Karpas-422 (cell line): Measurements from ENCODE around the gene PABPC3. TPM values are rescaled to one million over a fixed set of nuclear protein-coding genes. Genes with fewer than 3 reads are reported as not detected.

Experiments used
- DNase-seq: peaks from one replicate; pipeline ENCODE4 v3.0.0-alpha.2; 2015
- H2AFZ ChIP-seq: fragments of 200-600 bp; sonication (generic); 2 replicates; pipeline ENCODE4 v1.6.1; 2014; ENCODE audit warnings: antibody characterized with exemption, low read length, mixed read lengths
- H3K27ac ChIP-seq: fragments of 200-600 bp; sonication (generic); 2 replicates; pipeline ENCODE4 v1.5.1; 2014; ENCODE audit warnings: mild to moderate bottlenecking, low read length, moderate library complexity
- H3K27me3 ChIP-seq: fragments of 200-600 bp; sonication (generic); 2 replicates; pipeline ENCODE4 v1.6.1; 2014; ENCODE audit warnings: low read length, mixed read lengths
- H3K36me3 ChIP-seq: fragments of 200-600 bp; sonication (generic); 2 replicates; pipeline ENCODE4 v1.6.1; 2014; ENCODE audit warnings: low read length, mixed read lengths; ENCODE audit not compliant: insufficient read depth
- H3K4me1 ChIP-seq: fragments of 200-600 bp; sonication (generic); 2 replicates; pipeline ENCODE4 v1.6.1; 2014; ENCODE audit warnings: mild to moderate bottlenecking, low read length, mixed read lengths
- H3K4me2 ChIP-seq: fragments of 200-600 bp; sonication (generic); 2 replicates; pipeline ENCODE4 v1.6.1; 2014; ENCODE audit warnings: low read length, low read depth, mild to moderate bottlenecking; ENCODE audit not compliant: poor library complexity, severe bottlenecking
- H3K4me3 ChIP-seq: fragments of 200-600 bp; sonication (generic); 2 replicates; pipeline ENCODE4 v1.5.1; 2014; ENCODE audit warnings: mild to moderate bottlenecking, antibody characterized with exemption, low read length, mixed read lengths
- H3K79me2 ChIP-seq: fragments of 200-600 bp; sonication (generic); 2 replicates; pipeline ENCODE4 v1.6.1; 2014; ENCODE audit warnings: mild to moderate bottlenecking, low read length, mixed read lengths
- H3K9ac ChIP-seq: fragments of 200-600 bp; sonication (generic); 2 replicates; pipeline ENCODE4 v1.6.0; 2014; ENCODE audit warnings: low read length
- H3K9me2 ChIP-seq: fragments of 200-600 bp; sonication (generic), shearing (Covaris generic); replicated peaks from 2 replicates; pipeline ENCODE4 v1.6.0; 2014; ENCODE audit warnings: mild to moderate bottlenecking, low read length, moderate library complexity; ENCODE audit not compliant: insufficient read depth
- H3K9me3 ChIP-seq: fragments of 300-700, 200-600 bp; sonication (generic); 2 replicates; pipeline ENCODE4 v1.6.1; 2014; ENCODE audit warnings: low read length, mixed read lengths
- H4K20me1 ChIP-seq: fragments of 200-600 bp; sonication (generic); 2 replicates; pipeline ENCODE4 v1.6.1; 2014; ENCODE audit warnings: mild to moderate bottlenecking, antibody characterized with exemption, low read length, low read depth; ENCODE audit not compliant: insufficient read depth
- small RNA-seq: library from RNA; depleted of rRNA; stranded (forward); fragments of <200 nt; gene quantifications from one replicate; pipeline ENCODE3, GENCODE V24; 2014
- total RNA-seq: library from RNA; depleted of rRNA; stranded (reverse); fragments of >200 nt; shearing (Covaris generic); gene quantifications from 2 replicates; pipeline ENCODE4 v1.2.3, GENCODE V29; 2014; ENCODE audit warnings: low replicate concordance; rRNA removed

PABPC3 gene
- total RNA-seq, 1 experiment from 2014 or later, result 0.37 TPM

DNA sequence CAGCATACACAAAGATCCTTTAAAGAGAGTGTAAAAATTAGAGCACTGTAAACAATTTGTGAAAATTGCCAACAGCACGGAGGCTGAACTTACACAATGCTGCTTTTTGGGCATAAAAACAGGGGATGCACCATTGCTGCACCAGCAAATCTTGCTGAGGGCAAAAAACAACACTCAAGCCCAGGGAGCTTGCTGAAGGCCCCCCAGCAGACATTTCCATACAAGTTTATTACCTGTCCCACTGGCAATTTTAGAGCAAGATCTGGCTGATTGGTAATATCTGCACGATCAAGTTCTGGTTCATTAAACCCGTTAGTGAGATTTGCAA, 41.8 kb downstream of the PABPC3 start:
- no peak for DNase-seq
- H3K9ac ChIP-seq, result no peak overlapping the region
- H2AFZ ChIP-seq, result no peak overlapping the region
- no peaks in the 10 kb centered on the region for H3K27me3 ChIP-seq
- H3K4me1 ChIP-seq, result no peaks in the 10 kb centered on the region
- H3K4me3 ChIP-seq, result no peak overlapping the region
- no peak overlapping the region for H3K27ac ChIP-seq
- no peaks in the 10 kb centered on the region for H4K20me1 ChIP-seq
- H3K4me2 ChIP-seq, result no peak overlapping the region
- no peaks in the 10 kb centered on the region for H3K79me2 ChIP-seq
- no peaks in the 10 kb centered on the region for H3K36me3 ChIP-seq
- no peaks in the 10 kb centered on the region for H3K9me2 ChIP-seq
- no peaks in the 10 kb centered on the region for H3K9me3 ChIP-seq

DNA sequence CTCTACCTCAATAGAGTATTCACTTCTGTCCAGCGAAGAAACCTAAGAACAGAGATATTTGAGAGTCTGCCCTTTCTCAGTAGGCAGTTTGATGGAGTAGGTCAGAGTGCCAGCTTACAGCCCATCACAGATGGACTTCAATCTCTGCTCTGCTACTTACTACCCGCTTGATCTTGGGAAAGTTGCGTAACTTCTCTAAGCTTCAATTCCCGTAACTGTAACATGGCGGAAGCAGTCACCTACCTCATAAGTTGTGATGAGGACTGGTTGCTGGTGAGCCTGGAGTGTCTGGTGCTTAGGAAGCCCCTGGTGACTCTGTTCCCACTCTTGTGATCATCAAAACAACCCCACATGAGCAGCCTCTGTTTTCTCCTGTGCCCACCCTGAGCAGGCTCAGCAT, 45.1 kb downstream of the PABPC3 start:
- Histone ChIP-seq H3K9me2 (no peaks in the 10 kb centered on the region), H2AFZ (no peak overlapping the region), H3K4me2 (no peak overlapping the region), H3K4me3 (no peak overlapping the region), H3K9me3 (no peaks in the 10 kb centered on the region), H3K79me2 (no peaks in the 10 kb centered on the region), H3K9ac (no peak overlapping the region), H3K4me1 (peaks cover 5% of the 10 kb centered on the region), H3K36me3 (no peaks in the 10 kb centered on the region), H4K20me1 (no peaks in the 10 kb centered on the region), H3K27ac (no peak overlapping the region), H3K27me3 (no peaks in the 10 kb centered on the region)
- DNase-seq, result no peak

DNA sequence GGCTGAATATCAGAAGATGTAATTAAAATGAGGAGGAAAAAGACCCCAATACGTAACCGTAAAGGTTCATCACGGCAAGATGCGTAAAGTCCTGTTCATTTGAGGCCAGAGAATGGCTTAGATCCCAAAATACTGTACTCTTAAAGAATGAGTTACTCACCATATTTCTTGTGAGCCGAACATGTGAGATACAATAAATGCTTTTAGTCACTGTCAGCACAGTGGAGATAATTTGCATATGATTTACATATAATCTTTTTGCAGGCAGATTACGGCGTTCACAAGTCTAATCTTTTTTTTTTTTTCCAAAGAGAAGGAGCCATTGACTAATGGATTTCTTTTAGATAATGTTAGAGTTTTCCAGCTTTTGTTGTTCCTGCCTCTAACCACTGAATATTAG, 47.8 kb downstream of the PABPC3 start:
- H3K27ac ChIP-seq, result no peak overlapping the region
- H3K4me1 ChIP-seq, result peaks cover 5% of the 10 kb centered on the region
- no peak overlapping the region for H3K4me2 ChIP-seq
- H3K4me3 ChIP-seq, result no peak overlapping the region
- no peaks in the 10 kb centered on the region for H3K79me2 ChIP-seq
- DNase-seq, result no peak
- no peak overlapping the region for H2AFZ ChIP-seq
- no peaks in the 10 kb centered on the region for H3K9me2 ChIP-seq
- no peaks in the 10 kb centered on the region for H3K36me3 ChIP-seq
- H3K27me3 ChIP-seq, result no peaks in the 10 kb centered on the region
- no peaks in the 10 kb centered on the region for H3K9me3 ChIP-seq
- H3K9ac ChIP-seq, result no peak overlapping the region
- no peaks in the 10 kb centered on the region for H4K20me1 ChIP-seq

DNA sequence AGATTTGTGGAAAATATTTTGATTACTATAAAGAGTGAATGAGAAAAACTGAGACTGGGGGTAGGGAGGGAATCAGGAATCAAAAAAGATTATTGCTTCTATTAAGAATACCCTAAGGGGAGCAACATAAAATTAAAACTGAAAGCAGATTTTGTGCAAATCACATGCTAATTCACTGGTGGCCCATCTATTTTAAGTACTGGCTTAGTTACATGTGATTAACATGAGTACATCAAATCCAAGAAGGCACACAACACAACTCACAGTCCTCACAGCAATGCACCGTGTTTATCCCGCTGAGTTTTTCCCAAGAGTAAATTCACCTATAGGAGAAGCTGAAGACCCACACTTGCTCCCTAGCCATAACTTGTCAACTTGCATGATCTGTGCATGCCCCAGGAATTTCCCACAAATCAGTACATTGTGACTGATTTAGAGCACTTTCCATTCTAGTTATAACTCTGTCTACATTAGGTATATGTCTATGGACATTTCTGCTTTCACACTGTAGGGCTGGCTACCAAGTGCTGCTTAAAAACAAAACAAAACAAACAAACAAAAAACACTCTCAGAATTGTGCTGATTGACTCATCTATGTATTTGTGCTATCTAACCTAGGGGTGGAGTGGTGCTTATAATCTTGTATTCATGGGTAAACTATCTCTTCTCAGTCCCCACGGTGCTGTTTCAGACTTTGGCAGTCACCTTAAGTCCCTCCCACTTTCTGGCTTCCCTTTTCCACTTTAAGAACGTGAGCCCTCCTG, 51.9 kb downstream of the PABPC3 start:
- Histone ChIP-seq H3K36me3 (no peaks in the 10 kb centered on the region), H3K4me2 (no peak overlapping the region), H3K9me3 (no peaks in the 10 kb centered on the region), H3K27me3 (no peaks in the 10 kb centered on the region), H3K9ac (no peak overlapping the region), H3K4me1 (peaks cover 5% of the 10 kb centered on the region), H3K27ac (no peak overlapping the region), H3K79me2 (no peaks in the 10 kb centered on the region), H3K4me3 (no peak overlapping the region), H2AFZ (no peak overlapping the region), H3K9me2 (no peaks in the 10 kb centered on the region), H4K20me1 (no peaks in the 10 kb centered on the region)
- no peak for DNase-seq

DNA sequence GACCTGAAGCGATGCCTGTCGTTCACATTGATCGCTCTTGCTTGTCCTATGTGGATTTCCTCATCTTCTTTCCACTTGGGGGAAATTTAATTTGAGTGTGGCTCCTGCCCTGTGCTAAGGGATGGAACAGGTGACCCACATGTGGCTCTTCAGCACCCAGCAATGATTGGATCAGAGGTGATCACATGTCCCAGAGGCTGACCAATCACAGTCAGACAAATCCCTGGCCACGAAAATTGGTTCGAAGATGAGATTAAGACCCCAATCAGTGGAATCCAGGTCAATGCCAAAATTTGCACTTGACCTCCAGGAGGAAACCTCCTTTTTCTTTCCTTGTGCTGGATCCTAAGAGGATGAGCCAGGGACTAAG, 52.5 kb downstream of the PABPC3 start:
- no peaks in the 10 kb centered on the region for H3K27me3 ChIP-seq
- no peak overlapping the region for H3K4me2 ChIP-seq
- H3K79me2 ChIP-seq, result no peaks in the 10 kb centered on the region
- no peak overlapping the region for H3K9ac ChIP-seq
- no peaks in the 10 kb centered on the region for H3K9me3 ChIP-seq
- no peaks in the 10 kb centered on the region for H3K9me2 ChIP-seq
- no peak for DNase-seq
- no peaks in the 10 kb centered on the region for H4K20me1 ChIP-seq
- H3K4me3 ChIP-seq, result no peak overlapping the region
- H3K4me1 ChIP-seq, result peaks cover 5% of the 10 kb centered on the region
- no peak overlapping the region for H2AFZ ChIP-seq
- no peaks in the 10 kb centered on the region for H3K36me3 ChIP-seq
- H3K27ac ChIP-seq, result no peak overlapping the region

Small RNAs within 50 kb of the gene (small RNA-seq; reads per million reads assigned to genes)
- gene AL359757.2, result not detected

Other genes starting within 250 kb of the PABPC3 start
- not detected in 2 replicates for gene AMER2, start 76.2 kb downstream of the PABPC3 start, total RNA-seq
- gene MTMR6, start 191.4 kb downstream of the PABPC3 start, total RNA-seq, result 10.1 and 27.4 TPM in 2 replicates
- gene NUP58, start 205.5 kb downstream of the PABPC3 start, total RNA-seq, result 55.1 and 96.1 TPM in 2 replicates